T-helper 9 cell (primary cell): ENCODE data around the gene SNCAIP.

ENCODE experiments used
- DNase-seq: peaks from one replicate; pipeline ENCODE4 v3.0.0-alpha.2; 2020
- total RNA-seq, 2 donors: gene quantifications; one replicate each; lab custom pipeline; 2026; lab: John Stamatoyannopoulos, UW

The SNCAIP gene
- total RNA-seq, result 0 reads per million in 2 donors

- no peak for DNase-seq
Measured at GRCh38 chr5:122311961-122312590, at the start of gene SNCAIP. TSS of gene SNCAIP (plus strand) at chr5:122312237. CDS start at chr5:122391135, 78,898 bp downstream.

GRCh38 chr5:122263352-122264030, 48.5 kb upstream of the SNCAIP start:
- no peak for DNase-seq

- DNase-seq, result no peak
Measured at GRCh38 chr5:122264610-122265009, 47.4 kb upstream of the SNCAIP start.

- DNase-seq, result no peak
Measured at GRCh38 chr5:122267185-122267584, 44.9 kb upstream of the SNCAIP start.

- no peak for DNase-seq
Measured at GRCh38 chr5:122273696-122274095, 38.3 kb upstream of the SNCAIP start.

GRCh38 chr5:122283592-122283991, 28.4 kb upstream of the SNCAIP start:
- no peak for DNase-seq

GRCh38 chr5:122286541-122286940, 25.5 kb upstream of the SNCAIP start:
- no peak for DNase-seq

GRCh38 chr5:122287101-122287500, 24.9 kb upstream of the SNCAIP start:
- no peak for DNase-seq

GRCh38 chr5:122291000-122291901, 20.8 kb upstream of the SNCAIP start:
- DNase-seq, result no peak

- DNase-seq, result no peak
Measured at GRCh38 chr5:122292332-122292731, 19.7 kb upstream of the SNCAIP start.

GRCh38 chr5:122295138-122295537, 16.9 kb upstream of the SNCAIP start:
- DNase-seq, result no peak

- DNase-seq, result no peak
Measured at GRCh38 chr5:122296871-122297270, 15.2 kb upstream of the SNCAIP start.

- no peak for DNase-seq
Measured at GRCh38 chr5:122297587-122298298, 14.3 kb upstream of the SNCAIP start.

- DNase-seq, result no peak
Measured at GRCh38 chr5:122300374-122300773, 11.7 kb upstream of the SNCAIP start.

- no peak for DNase-seq
Measured at GRCh38 chr5:122301016-122301415, 11.0 kb upstream of the SNCAIP start.

GRCh38 chr5:122304471-122305215, 7.4 kb upstream of the SNCAIP start:
- DNase-seq, result no peak

GRCh38 chr5:122306461-122306860, 5.6 kb upstream of the SNCAIP start:
- no peak for DNase-seq

- no peak for DNase-seq
Measured at GRCh38 chr5:122310889-122311288, 1.1 kb upstream of the SNCAIP start.

- no peak for DNase-seq
Measured at GRCh38 chr5:122311497-122311960, 508 bp upstream of the SNCAIP start.

GRCh38 chr5:122312591-122313406, 762 bp downstream of the SNCAIP start:
- DNase-seq, result no peak

GRCh38 chr5:122314036-122314435, 2.0 kb downstream of the SNCAIP start:
- no peak for DNase-seq
